ENCODE results near the gene MIF4GD.

Gene MIF4GD

DNA sequence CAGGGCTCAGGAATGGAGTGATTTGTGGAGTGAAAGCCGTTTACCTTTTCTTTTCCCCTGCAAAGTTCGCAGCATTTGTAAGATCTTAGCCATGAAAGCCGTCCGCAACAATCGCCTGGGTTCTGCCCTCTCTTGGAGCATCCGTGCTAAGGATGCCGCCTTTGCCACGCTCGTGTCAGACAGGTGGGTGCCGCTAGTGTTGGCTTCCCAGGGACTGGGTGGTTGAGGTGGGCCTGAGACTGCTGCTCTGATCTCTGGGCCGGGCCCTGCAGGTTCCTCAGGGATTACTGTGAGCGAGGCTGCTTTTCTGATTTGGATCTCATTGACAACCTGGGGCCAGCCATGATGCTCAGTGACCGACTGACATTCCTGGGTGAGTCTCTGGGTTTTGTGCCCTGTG is 38.2 kb downstream of the MIF4GD start:
- no peak for TF ChIP-seq ZFX (IDR thresholded peaks at IDR 0.05; ENCODE audit: borderline replicate concordance)
- TF ChIP-seq, protein P1, sequence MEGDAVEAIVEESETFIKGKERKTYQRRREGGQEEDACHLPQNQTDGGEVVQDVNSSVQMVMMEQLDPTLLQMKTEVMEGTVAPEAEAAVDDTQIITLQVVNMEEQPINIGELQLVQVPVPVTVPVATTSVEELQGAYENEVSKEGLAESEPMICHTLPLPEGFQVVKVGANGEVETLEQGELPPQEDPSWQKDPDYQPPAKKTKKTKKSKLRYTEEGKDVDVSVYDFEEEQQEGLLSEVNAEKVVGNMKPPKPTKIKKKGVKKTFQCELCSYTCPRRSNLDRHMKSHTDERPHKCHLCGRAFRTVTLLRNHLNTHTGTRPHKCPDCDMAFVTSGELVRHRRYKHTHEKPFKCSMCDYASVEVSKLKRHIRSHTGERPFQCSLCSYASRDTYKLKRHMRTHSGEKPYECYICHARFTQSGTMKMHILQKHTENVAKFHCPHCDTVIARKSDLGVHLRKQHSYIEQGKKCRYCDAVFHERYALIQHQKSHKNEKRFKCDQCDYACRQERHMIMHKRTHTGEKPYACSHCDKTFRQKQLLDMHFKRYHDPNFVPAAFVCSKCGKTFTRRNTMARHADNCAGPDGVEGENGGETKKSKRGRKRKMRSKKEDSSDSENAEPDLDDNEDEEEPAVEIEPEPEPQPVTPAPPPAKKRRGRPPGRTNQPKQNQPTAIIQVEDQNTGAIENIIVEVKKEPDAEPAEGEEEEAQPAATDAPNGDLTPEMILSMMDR (IDR thresholded peaks at IDR 0.05), result no peak
- H3K27ac ChIP-seq, result no peak overlapping the region

DNA sequence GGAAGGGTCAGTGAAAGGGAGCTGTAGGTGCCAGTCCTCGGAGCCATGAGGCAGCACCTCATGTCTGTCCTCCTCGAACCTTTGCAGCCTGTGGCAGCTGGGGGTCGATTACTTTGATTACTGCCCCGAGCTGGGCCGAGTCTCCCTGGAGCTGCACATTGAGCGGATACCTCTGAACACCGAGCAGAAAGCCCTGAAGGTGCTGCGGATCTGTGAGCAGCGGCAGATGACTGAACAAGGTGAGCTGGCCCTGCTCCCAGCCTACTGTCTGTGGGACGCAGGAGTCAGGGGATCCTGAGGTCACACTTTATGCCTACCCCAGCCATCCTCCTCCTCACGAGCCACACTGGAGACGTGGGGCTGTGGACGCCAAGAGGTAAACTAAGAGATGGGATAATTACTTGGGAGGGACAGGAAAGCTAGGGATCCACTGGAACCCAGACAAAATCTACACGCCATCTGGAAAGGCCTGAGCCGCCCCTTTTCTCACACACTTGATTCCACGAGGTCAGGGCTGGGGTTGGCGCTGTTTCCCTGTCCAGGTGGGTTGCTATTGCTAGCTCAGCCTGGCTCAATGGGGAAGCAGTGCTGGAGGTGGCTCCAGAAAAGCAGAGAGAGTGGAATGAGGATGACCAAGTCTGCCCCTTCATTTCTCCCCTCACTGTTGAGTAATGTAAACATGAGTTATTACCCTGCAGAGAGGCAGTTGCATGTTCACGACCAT is 39.1 kb downstream of the MIF4GD start:
- no peak for TF ChIP-seq ZFX (IDR thresholded peaks at IDR 0.05; ENCODE audit: borderline replicate concordance)
- TF ChIP-seq, protein P1 (IDR thresholded peaks at IDR 0.05), result no peak
- no peak overlapping the region for H3K27ac ChIP-seq

DNA sequence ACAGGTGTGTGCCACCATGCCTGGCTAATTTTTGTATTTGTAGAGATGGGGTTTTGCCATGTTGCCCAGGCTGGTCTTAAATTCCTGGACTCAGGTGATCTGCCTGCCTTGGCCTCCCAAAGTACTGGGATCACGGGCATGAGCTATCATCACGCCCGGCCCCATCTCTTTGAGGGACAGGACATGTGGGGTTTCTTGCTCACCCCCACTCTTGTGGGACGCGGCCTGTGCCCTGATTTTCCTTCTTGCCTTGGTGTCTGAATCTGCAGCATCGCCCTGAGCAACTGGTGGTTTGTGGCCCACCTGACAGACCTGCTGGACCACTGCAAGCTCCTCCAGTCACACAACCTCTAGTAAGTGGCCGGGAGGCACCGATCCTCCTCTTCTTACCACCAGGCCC is 40.0 kb downstream of the MIF4GD start:
- no peak for TF ChIP-seq ZFX (IDR thresholded peaks at IDR 0.05; ENCODE audit: borderline replicate concordance)
- TF ChIP-seq, protein P1 (IDR thresholded peaks at IDR 0.05), result no peak

DNA sequence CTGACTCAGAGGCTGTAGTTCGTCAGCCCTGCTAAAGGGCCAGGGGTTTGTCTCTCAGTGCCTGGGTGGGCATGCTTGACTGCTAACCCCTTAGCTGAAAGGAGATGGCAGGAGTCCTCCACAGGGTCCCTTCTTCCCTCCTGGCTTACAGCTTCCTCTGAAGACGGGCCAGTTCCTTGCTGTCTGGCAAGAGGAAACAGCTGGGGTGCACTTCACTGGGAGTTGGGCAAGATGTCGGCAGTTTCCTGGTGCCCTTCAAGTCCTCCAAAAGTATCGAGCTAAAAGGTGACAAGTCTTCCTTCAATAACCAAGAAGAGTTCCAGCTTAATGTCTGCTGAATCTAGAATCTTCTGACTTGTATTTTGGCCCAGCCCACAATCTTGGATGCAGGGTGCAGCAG is 42.2 kb downstream of the MIF4GD start:
- TF ChIP-seq ZFX (IDR thresholded peaks at IDR 0.05; ENCODE audit: borderline replicate concordance), result no peak
- TF ChIP-seq, protein P1 (IDR thresholded peaks at IDR 0.05), result no peak
- peak overlapping the region; percentile 37 for H3K27ac ChIP-seq

More for the DNA sequence above, 40.0 kb downstream of the MIF4GD start:
- no peak overlapping the region for H3K27ac ChIP-seq

DNA sequence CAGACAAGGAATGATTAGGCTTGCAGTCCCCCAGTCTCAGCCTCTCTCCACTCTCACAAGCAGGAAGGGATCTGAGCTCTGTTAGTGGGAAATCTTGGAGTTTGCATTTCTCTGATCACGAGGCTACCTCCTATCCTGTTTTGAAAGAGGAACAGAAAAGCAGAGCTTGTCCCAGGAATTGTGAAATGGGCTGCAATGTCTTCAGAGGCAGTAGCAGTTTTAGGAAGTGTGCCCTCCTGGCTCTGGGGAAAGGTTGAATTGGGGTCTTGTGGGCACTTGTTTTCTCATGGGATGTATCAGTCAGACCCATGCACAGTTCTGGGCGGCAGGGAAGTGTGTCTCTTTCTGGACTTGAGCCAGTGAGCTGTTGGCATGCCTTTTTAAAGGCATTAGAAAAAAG is 42.7 kb downstream of the MIF4GD start:
- H3K27ac ChIP-seq, result peak overlapping the region; percentile 37
- no peak for TF ChIP-seq ZFX (IDR thresholded peaks at IDR 0.05; ENCODE audit: borderline replicate concordance)
- TF ChIP-seq, protein P1 (IDR thresholded peaks at IDR 0.05), result no peak

DNA sequence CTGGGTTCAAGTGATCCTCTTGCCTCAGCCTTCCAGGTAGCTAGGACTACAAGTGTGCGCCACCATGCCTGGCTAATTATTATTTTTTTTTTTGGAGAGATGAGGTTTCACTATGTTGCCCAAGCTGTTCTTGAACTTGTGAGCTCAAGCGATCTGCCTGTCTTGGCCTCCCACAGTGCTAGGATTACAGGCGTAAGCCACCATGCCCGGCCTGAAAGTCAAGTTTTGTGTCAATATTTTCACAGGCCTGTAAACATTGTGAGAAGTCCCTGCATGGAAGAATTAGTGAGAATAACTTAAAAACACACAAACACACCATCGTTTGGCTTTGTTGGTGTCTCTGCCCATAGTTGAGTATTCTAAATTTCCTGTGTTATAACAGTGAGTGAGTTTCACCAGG is 43.3 kb downstream of the MIF4GD start:
- peak overlapping the region; percentile 37 for H3K27ac ChIP-seq
- no peak for TF ChIP-seq ZFX (IDR thresholded peaks at IDR 0.05; ENCODE audit: borderline replicate concordance)
- TF ChIP-seq, protein P1 (IDR thresholded peaks at IDR 0.05), result no peak

DNA sequence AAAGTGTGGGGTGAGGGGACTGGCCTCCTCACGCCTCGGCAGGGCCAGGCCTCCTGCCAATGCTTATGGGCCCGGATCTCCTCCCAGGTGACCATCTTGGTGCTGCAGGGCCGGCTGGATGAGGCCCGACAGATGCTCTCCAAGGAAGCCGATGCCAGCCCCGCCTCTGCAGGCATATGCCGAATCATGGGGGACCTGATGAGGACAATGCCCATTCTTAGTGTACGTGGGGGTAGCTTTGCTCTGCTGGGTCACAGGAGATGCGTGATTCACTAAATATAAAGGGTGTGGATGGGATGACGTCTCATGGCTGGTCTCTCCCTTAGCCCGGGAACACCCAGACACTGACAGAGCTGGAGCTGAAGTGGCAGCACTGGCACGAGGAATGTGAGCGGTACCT is 46.0 kb downstream of the MIF4GD start:
- TF ChIP-seq, protein P1 (IDR thresholded peaks at IDR 0.05), result no peak
- TF ChIP-seq ZFX (IDR thresholded peaks at IDR 0.05; ENCODE audit: borderline replicate concordance), result no peak

More for the DNA sequence above, 46.0 kb downstream of the MIF4GD start:
- H3K27ac ChIP-seq, result no peak overlapping the region

Data from 22Rv1 (cell line).